HepG2 (cell line): ENCODE results near the gene HDAC5. TPM values are rescaled to one million over a fixed set of nuclear protein-coding genes. Genes with fewer than 3 reads are reported as not detected.

ENCODE experiments used
- GABPA ChIP-seq, 2 experiments: IDR thresholded peaks; 2 replicates each; pipeline ENCODE4 v1.6.1; 2011 to 2016; ENCODE audit warnings: low read depth in 2 of 2, low read length in 1 of 2, missing biosample characterization in 1 of 2, missing genetic modification characterization in 1 of 2
- MTF2 ChIP-seq: sonication (generic); formaldehyde crosslinking; IDR thresholded peaks from 2 replicates; pipeline ENCODE4 v1.5.0; 2020; ENCODE audit warnings: missing genetic modification reagents, borderline replicate concordance
- SRSF4 ChIP-seq: fragments of 200-400 bp; formaldehyde crosslinking; IDR thresholded peaks from one replicate; pipeline ENCODE4 v1.6.1; 2018; ENCODE audit warnings: mild to moderate bottlenecking, low read depth, low read length, moderate library complexity; ENCODE audit not compliant: poor library complexity, severe bottlenecking
- SUZ12 ChIP-seq: fragments of 150-350 bp; IDR thresholded peaks from 2 replicates; pipeline ENCODE4 v1.6.1; 2014; ENCODE audit warnings: low read depth, low read length
- TBX2 ChIP-seq: sonication (generic); formaldehyde crosslinking; IDR thresholded peaks from 2 replicates; pipeline ENCODE4 v1.5.0; 2020; ENCODE audit warnings: missing genetic modification reagents, mild to moderate bottlenecking, borderline replicate concordance
- ZFP82 ChIP-seq: sonication (generic); formaldehyde crosslinking; IDR thresholded peaks from 2 replicates; pipeline ENCODE4 v1.5.1; 2020; ENCODE audit warnings: mild to moderate bottlenecking, missing genetic modification reagents, borderline replicate concordance
- ZNF251 ChIP-seq: sonication (generic); formaldehyde crosslinking; IDR thresholded peaks from 2 replicates; pipeline ENCODE4 v1.9.0; 2021; ENCODE audit warnings: mild to moderate bottlenecking, missing genetic modification reagents
- ZNF337 ChIP-seq: sonication (generic); formaldehyde crosslinking; IDR thresholded peaks from 2 replicates; pipeline ENCODE4 v1.5.1; 2020; ENCODE audit warnings: missing genetic modification reagents, low read depth, mild to moderate bottlenecking, borderline replicate concordance
- ZNF350 ChIP-seq: sonication (generic); formaldehyde crosslinking; IDR thresholded peaks from 2 replicates; pipeline ENCODE4 v1.4.0; 2020; ENCODE audit warnings: mild to moderate bottlenecking, low read depth, missing genetic modification reagents, borderline replicate concordance
- ZNF501 ChIP-seq: sonication (generic); formaldehyde crosslinking; IDR thresholded peaks from 2 replicates; pipeline ENCODE4 v1.5.1; 2020; ENCODE audit warnings: mild to moderate bottlenecking, moderate library complexity, missing genetic modification reagents
- ZNF530 ChIP-seq: sonication (generic); formaldehyde crosslinking; IDR thresholded peaks from 2 replicates; pipeline ENCODE4 v1.5.0; 2020; ENCODE audit warnings: low read depth, mild to moderate bottlenecking, missing genetic modification reagents
- ZNF577 ChIP-seq: sonication (generic); formaldehyde crosslinking; IDR thresholded peaks from 2 replicates; pipeline ENCODE4 v1.4.0; 2020; ENCODE audit warnings: mild to moderate bottlenecking, low read depth, missing genetic modification reagents, borderline replicate concordance
- ZNF660 ChIP-seq: sonication (generic); formaldehyde crosslinking; IDR thresholded peaks from 2 replicates; pipeline ENCODE4 v1.5.1; 2020; ENCODE audit warnings: mild to moderate bottlenecking, low read depth, missing genetic modification reagents, borderline replicate concordance
- polyA plus RNA-seq, 8 experiments: library from polyadenylated mRNA; depleted of rRNA in 3 of 8; stranded (reverse) in 7 of 8; unstranded in 1 of 8; fragments of >200 nt; fragmentation: Illumina TruSeq in 4 of 8; extraction: Trizol in 4 of 8; gene quantifications; 2 replicates each; pipeline versions ENCODE4 v1.2.1 to v1.2.3, GENCODE V29; 2011 to 2016; ENCODE audit warnings: low read depth in 4 of 8, missing spikeins in 1 of 8, mixed read lengths in 1 of 8; ENCODE audit not compliant: insufficient read depth in 1 of 8
- total RNA-seq, 5 experiments: library from RNA; depleted of rRNA; stranded (reverse); fragments of >200 nt; fragmentation: Illumina TruSeq; extraction: Trizol; gene quantifications; 2 replicates each; pipeline ENCODE4 v1.2.3, GENCODE V29; 2016; ENCODE audit warnings: low read depth in 1 of 5
- TF ChIP-seq, protein P1 (sequence below): sonication (generic); formaldehyde crosslinking; IDR thresholded peaks from 2 replicates; pipeline ENCODE4 v1.5.1; 2020; ENCODE audit warnings: missing genetic modification reagents, mild to moderate bottlenecking, borderline replicate concordance
- TF ChIP-seq, protein P2 (sequence below): sonication (generic); formaldehyde crosslinking; IDR thresholded peaks from 2 replicates; pipeline ENCODE4 v1.4.0; 2020; ENCODE audit warnings: low read depth, missing genetic modification reagents
- TF ChIP-seq, protein P3 (sequence below): sonication (generic); formaldehyde crosslinking; IDR thresholded peaks from 2 replicates; pipeline ENCODE4 v1.5.0; 2020; ENCODE audit warnings: mild to moderate bottlenecking, missing genetic modification reagents, moderate library complexity
- TF ChIP-seq, protein P4 (sequence below): sonication (generic); formaldehyde crosslinking; IDR thresholded peaks from 2 replicates; pipeline ENCODE4 v1.8.0; 2022; ENCODE audit warnings: mild to moderate bottlenecking, missing genetic modification reagents, borderline replicate concordance

Gene HDAC5
- total and polyA plus RNA-seq, 2 of the 13 experiments (the other 11 are each of a cell fraction or from before 2014, with no cell fraction given), result 46.4 to 85.4 TPM

DNA sequence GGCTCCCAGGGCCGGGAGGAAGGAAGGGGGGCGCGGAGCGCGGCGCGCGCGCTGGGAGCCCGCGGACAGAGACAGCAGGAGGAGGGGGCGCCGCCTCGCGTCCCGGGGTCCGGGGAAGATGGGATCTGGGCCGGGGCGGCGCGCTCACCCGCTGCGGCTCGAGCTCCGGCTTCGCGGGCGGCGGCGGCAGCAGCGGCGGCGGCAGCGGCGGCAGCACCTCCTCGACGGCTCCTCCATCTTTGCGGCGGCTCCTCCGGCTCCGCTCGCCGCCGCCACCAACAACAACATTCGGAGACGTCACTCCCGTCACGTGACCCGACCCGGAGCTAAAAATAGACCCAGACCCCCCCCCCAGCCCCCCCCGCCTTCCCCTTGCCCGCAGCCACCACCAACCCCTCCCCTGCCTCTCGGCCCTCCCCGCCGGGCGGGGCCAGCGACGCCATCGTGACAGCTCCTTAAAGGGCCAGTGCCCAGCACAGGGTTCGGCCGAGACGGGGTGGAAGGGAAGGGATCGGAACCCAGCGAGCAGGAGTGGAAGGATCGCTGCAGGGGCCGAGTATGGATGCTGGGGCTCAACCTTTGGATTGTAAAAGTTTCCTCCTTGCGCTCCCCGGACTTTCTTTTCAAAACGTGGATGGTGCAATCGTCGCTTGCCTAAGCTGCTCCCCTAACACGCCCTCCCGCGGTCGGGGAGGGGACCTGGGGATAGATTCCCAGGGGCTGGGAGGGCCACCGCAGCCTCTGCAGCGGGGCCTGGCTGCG is at the start of gene HDAC5 (continued):
- TF ChIP-seq GABPA (IDR thresholded peaks at IDR 0.05; ENCODE audit: low read depth, low read length), result no peak
- TF ChIP-seq GABPA (CRISPR knock-in tag; IDR thresholded peaks at IDR 0.05; ENCODE audit: low read depth), result peak; percentile 58; the same call in 1 of the 2 replicates
- no peak for TF ChIP-seq ZNF660 (CRISPR knock-in tag)
- TF ChIP-seq, protein P1, sequence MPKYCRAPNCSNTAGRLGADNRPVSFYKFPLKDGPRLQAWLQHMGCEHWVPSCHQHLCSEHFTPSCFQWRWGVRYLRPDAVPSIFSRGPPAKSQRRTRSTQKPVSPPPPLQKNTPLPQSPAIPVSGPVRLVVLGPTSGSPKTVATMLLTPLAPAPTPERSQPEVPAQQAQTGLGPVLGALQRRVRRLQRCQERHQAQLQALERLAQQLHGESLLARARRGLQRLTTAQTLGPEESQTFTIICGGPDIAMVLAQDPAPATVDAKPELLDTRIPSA, result no peak
- peak; percentile 64; the same call in 1 of the 2 replicates for TF ChIP-seq TBX2 (CRISPR knock-in tag)
- 0 out of 2 replicates have a peak, but pooled peaks have one; percentile 0 for TF ChIP-seq ZNF337 (CRISPR knock-in tag)
- TF ChIP-seq, protein P2, sequence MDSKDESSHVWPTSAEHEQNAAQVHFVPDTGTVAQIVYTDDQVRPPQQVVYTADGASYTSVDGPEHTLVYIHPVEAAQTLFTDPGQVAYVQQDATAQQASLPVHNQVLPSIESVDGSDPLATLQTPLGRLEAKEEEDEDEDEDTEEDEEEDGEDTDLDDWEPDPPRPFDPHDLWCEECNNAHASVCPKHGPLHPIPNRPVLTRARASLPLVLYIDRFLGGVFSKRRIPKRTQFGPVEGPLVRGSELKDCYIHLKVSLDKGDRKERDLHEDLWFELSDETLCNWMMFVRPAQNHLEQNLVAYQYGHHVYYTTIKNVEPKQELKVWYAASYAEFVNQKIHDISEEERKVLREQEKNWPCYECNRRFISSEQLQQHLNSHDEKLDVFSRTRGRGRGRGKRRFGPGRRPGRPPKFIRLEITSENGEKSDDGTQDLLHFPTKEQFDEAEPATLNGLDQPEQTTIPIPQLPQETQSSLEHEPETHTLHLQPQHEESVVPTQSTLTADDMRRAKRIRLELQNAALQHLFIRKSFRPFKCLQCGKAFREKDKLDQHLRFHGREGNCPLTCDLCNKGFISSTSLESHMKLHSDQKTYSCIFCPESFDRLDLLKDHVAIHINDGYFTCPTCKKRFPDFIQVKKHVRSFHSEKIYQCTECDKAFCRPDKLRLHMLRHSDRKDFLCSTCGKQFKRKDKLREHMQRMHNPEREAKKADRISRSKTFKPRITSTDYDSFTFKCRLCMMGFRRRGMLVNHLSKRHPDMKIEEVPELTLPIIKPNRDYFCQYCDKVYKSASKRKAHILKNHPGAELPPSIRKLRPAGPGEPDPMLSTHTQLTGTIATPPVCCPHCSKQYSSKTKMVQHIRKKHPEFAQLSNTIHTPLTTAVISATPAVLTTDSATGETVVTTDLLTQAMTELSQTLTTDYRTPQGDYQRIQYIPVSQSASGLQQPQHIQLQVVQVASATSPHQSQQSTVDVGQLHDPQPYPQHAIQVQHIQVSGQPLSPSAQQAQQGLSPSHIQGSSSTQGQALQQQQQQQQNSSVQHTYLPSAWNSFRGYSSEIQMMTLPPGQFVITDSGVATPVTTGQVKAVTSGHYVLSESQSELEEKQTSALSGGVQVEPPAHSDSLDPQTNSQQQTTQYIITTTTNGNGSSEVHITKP (CRISPR knock-in tag), result peak; percentile 46; the same call in 1 of the 2 replicates
- peak; percentile 92; the same call in 1 of the 2 replicates for TF ChIP-seq ZNF251 (CRISPR knock-in tag)
- TF ChIP-seq ZNF501, result peak; percentile 88; the same call in 1 of the 2 replicates
- TF ChIP-seq SUZ12, result no peak
- no peak for TF ChIP-seq SRSF4
- TF ChIP-seq MTF2 (CRISPR knock-in tag), result no peak
- TF ChIP-seq ZFP82, result 0 out of 2 replicates have a peak, but pooled peaks have one; percentile 79
- no peak for TF ChIP-seq ZNF530 (CRISPR knock-in tag)
- TF ChIP-seq, protein P3, sequence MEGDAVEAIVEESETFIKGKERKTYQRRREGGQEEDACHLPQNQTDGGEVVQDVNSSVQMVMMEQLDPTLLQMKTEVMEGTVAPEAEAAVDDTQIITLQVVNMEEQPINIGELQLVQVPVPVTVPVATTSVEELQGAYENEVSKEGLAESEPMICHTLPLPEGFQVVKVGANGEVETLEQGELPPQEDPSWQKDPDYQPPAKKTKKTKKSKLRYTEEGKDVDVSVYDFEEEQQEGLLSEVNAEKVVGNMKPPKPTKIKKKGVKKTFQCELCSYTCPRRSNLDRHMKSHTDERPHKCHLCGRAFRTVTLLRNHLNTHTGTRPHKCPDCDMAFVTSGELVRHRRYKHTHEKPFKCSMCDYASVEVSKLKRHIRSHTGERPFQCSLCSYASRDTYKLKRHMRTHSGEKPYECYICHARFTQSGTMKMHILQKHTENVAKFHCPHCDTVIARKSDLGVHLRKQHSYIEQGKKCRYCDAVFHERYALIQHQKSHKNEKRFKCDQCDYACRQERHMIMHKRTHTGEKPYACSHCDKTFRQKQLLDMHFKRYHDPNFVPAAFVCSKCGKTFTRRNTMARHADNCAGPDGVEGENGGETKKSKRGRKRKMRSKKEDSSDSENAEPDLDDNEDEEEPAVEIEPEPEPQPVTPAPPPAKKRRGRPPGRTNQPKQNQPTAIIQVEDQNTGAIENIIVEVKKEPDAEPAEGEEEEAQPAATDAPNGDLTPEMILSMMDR, result peak; percentile 95
- TF ChIP-seq, protein P4, sequence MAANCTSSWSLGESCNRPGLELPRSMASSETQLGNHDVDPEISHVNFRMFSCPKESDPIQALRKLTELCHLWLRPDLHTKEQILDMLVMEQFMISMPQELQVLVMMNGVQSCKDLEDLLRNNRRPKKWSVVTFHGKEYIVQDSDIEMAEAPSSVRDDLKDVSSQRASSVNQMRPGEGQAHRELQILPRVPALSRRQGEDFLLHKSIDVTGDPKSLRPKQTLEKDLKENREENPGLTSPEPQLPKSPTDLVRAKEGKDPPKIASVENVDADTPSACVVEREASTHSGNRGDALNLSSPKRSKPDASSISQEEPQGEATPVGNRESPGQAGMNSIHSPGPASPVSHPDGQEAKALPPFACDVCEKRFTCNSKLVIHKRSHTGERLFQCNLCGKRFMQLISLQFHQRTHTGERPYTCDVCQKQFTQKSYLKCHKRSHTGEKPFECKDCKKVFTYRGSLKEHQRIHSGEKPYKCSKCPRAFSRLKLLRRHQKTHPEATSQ (CRISPR knock-in tag), result no peak
- peak; percentile 88 for TF ChIP-seq ZNF350 (CRISPR knock-in tag)
- no peak; the same call in 1 of the 2 replicates for TF ChIP-seq ZNF577 (CRISPR knock-in tag)
